ENCODE results near the gene APOBEC3B.
A peak's percentile ranks its signal among the peaks of the same experiment; 100 is the strongest.
"Not testable (repeated sequence)": the region's sequence is repeated elsewhere in the genome, so short reads cannot be mapped to it uniquely, and the experiment has no call there.

Gene APOBEC3B

DNA sequence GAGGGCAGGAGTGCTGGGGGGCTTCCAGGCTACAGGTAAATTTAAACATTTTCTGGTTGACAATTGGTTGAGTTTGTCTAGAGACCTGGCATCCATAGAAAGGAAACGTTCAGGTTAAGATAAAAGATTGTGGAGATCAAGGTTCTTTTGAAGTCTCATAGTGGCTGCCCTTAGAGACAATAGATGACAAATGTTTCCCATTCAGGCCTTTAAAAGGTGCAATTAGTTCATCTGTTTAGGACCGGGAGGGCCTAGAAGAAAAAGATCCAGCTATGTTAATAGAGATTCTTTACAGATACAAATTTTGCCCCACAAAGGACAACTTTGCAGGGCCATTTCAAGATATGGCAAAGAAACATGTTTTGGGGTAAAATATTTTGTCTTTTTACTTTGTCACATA lies 54.9 kb downstream of the APOBEC3B start:
- DNase-seq, result not testable (repeated sequence)

DNA sequence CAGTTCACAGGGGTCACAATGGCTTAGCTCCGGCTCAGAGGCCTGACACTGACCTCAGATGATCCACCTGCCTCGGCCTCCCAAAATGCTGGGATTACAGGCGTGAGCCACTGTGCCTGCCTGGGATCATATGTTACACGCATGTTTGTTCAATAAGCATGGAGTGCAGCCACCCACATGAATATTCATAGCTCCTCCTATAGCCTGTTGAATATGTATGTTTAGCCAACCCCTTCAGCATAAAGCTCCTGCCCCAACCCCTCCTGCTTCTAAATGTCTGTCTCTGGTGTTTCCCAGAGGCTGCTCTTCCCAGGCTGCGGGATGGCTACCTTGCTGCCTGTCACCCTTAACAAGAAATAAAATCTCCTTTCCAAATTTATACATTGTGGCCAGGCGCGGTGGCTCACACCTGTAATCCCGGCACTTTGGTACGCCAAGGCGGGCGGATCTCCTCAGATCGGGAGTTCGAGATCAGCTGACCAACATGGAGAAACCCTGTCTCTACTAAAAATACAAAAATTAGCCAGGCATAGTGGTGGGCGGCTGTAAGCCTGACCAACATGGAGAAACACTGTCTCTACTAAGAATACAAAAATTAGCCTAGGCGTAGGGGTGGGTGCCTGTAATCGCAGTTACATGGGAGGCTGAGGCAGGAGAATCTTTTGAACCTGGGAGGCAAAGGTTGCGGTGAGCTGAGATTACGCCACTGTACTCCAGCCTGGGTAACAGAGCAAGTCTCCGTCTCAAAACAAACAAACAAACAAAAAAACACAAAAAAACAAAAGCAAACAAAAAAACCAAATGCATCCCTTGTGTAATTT lies 57.4 kb downstream of the APOBEC3B start:
- DNase-seq, result no peak

DNA sequence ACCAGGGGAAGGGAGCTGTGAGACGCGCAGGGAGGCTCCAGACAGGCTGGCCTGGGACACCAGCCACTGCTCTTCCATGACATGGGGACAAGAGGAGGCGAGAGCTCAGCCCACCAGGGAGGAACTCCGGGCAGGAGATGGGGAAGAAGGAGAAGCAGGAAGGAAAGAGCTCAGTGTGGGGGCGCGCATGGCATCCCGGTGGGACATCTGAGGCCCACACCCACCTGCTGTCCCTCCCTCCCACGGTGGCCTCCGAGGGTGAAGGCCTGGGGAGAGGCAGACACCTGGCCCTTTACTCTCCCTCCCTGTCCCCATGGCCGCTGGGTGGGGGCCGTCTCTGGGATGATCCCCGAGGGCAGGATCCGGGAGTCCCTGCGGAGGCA lies 58.0 kb downstream of the APOBEC3B start:
- not testable (repeated sequence) for DNase-seq

DNA sequence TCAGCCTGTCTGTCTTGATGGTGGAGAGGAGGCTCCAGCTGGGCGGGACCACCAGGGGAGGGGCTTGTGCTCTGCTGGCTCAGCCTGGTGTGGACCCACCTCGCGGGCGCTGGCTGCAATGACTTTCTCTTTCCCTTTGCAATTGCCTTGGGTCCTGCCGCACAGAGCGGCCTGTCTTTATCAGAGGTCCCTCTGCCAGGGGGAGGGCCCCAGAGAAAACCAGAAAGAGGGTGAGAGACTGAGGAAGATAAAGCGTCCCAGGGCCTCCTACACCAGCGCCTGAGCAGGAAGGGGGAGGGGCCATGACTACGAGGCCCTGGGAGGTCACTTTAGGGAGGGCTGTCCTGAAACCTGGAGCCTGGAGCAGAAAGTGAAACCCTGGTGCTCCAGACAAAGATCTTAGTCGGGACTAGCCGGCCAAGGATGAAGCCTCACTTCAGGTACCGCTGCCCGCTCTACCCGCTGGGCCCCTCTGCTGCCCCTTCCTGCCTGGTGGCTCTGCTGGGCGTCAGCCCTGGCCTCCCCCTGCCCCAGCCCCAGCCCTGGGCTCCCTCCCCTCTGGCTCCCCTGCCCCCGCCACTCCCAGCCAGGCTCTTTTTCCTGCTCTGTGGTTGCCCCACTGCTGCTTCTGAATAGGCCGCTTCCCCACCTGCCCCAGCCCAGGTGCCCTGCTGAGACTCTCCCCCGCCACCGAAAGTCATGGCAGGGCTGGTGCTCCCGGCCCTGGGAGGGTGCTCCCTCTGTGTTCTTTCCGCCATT lies 58.6 kb downstream of the APOBEC3B start, which contains the start of gene APOBEC3F:
APOBEC3F (plus strand) TSS at position 327 of the 759 bp plus-strand sequence; CDS start at position 424, 97 bp downstream.
- peak in 1 of 2 experiments; percentile 7 for DNase-seq

DNA sequence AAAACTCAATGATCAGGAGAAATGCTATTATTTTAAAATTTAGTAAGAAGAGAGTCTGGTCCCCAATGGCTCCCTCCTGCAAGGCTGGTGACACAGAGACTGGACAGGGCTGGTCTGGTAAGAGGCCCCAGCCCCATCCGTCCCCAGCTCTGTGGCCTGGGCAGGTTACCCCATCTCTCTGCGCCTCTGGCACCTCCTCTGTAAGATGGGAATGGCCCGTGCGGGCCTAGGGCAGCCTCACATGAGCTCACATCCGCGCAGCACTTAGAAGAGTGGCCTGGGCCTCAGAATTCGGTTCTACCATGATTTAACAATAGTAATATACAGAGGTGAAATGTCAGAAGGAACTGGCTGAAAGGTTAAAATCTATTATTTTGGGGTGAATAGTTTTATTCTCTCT lies 59.8 kb downstream of the APOBEC3B start:
- no peak for DNase-seq
